ENCODE measurements around the gene TTC39B.

DNA sequence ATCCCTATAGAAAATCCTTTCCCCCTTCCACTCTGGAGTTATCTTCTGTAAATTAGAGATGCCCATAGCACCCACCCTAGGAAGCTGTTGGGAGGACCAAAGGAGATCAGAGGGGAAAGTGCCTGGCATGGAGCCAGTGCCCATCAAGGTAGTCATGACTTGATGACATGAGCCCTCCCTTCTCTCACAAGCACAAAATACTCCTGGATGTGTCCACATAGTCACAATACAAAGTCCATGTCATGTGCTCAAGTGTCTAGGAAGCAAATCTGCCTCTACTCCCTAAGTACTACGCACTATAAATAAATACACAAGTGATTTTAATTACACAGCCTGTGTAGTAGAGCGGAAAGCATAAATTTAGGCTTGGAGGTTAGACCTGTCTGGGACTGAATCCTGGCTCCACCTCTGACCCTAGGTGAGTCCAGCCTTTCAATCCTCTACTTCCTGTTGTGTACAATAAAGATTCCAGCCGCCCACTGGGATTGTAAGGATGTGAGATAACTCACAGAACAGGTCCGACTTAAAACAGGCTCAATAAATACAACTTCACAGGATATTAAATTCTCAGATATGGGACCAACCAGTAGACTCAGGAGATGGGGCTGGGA lies 30.6 kb downstream of the TTC39B start:
- TF ChIP-seq GATA3 (IDR thresholded peaks at IDR 0.05; ENCODE audit: low read depth, low read length) (no peak), GATA2 (IDR thresholded peaks at IDR 0.05; ENCODE audit: low read depth, low read length) (no peak)

Data from SH-SY5Y (cell line).